ENCODE results near the gene CDK9. TPM values are rescaled to one million over a fixed set of nuclear protein-coding genes. Genes with fewer than 3 reads are reported as not detected.

The CDK9 gene
- total RNA-seq, 6 donors from 2014 or later: 69.8 to 168 (median 106) TPM

DNA sequence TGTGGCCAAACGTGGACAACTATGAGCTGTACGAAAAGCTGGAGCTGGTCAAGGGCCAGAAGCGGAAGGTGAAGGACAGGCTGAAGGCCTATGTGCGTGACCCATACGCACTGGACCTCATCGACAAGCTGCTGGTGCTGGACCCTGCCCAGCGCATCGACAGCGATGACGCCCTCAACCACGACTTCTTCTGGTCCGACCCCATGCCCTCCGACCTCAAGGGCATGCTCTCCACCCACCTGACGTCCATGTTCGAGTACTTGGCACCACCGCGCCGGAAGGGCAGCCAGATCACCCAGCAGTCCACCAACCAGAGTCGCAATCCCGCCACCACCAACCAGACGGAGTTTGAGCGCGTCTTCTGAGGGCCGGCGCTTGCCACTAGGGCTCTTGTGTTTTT, 3.3 kb downstream of the CDK9 start:
- Histone ChIP-seq H3K36me3 (peaks cover 39 to 71% (median 60%) of the 10 kb centered on the region in 4 donors), H3K27ac (peak overlapping the region in 1 of 4 donors; percentile 27), H3K4me3 (no peak overlapping the region), H3K27me3 (no peaks in the 10 kb centered on the region), H3K4me1 (peaks cover 28 to 59% (median 35%) of the 10 kb centered on the region in 4 donors), H3K9me3 (no peaks in the 10 kb centered on the region)
- DNase-seq (no peak), ATAC-seq (ENCODE audit: low FRiP score in 2 of 2) (no peak)
- 89 to 92% methylated on average over 19 to 25 of the region's 25 CpGs for WGBS, 2 donors
- TF ChIP-seq EP300 (IDR thresholded peaks at IDR 0.05): no peak
- TF ChIP-seq POLR2A (IDR thresholded peaks at IDR 0.05): no peak
- no peak for TF ChIP-seq POLR2AphosphoS5 (IDR thresholded peaks at IDR 0.05)
- TF ChIP-seq, protein P1, sequence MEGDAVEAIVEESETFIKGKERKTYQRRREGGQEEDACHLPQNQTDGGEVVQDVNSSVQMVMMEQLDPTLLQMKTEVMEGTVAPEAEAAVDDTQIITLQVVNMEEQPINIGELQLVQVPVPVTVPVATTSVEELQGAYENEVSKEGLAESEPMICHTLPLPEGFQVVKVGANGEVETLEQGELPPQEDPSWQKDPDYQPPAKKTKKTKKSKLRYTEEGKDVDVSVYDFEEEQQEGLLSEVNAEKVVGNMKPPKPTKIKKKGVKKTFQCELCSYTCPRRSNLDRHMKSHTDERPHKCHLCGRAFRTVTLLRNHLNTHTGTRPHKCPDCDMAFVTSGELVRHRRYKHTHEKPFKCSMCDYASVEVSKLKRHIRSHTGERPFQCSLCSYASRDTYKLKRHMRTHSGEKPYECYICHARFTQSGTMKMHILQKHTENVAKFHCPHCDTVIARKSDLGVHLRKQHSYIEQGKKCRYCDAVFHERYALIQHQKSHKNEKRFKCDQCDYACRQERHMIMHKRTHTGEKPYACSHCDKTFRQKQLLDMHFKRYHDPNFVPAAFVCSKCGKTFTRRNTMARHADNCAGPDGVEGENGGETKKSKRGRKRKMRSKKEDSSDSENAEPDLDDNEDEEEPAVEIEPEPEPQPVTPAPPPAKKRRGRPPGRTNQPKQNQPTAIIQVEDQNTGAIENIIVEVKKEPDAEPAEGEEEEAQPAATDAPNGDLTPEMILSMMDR (IDR thresholded peaks at IDR 0.05): no peak

DNA sequence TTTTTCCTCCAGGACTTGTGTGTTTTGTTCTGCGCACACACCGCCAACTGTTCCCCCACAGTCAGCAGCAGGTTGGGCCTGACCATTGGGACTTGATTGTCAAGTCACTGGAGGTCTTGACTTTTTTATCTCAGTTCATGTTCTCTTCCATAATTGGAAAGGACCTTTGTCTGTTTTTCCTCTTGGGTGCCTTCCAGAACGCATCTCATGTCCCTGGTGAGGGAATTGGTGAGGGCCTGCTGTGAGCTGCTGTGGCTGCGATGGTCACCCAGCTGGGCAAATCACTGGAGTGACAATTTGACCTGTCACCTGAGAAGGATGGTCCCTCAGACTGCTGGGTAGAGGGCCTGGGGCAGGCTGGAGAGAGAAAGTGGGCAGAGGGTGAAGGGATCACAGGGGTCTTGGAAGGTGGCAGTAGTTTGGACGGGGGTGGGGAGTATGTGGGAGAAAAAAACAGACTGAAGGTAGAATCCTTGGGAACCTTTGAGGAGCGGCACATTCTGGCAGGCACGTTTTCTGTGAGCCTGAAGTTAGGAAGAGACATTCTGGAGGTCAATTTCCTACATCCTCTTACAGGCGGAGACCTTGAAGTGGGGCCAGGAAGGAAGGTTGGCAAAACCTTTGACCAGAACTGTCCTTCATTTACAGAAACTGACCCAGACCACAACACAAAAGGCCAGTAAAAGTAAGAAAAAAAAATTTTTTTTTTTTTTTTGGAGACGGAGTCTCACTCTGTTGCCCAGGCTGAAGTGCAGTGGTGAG, 4.4 kb downstream of the CDK9 start:
- no peak for DNase-seq
- ATAC-seq (ENCODE audit: low FRiP score in 2 of 2): no peak
- no peak overlapping the region for H3K4me3 ChIP-seq
- peaks cover 39 to 77% (median 60%) of the 10 kb centered on the region in 4 donors for H3K36me3 ChIP-seq
- H3K27ac ChIP-seq: peak overlapping the region in 2 of 4 donors; percentile 27 to 31
- no peak for TF ChIP-seq EP300 (IDR thresholded peaks at IDR 0.05)
- TF ChIP-seq POLR2AphosphoS5 (IDR thresholded peaks at IDR 0.05): no peak
- TF ChIP-seq, protein P1 (IDR thresholded peaks at IDR 0.05): no peak
- TF ChIP-seq POLR2A (IDR thresholded peaks at IDR 0.05): no peak
- peaks cover 24 to 58% (median 37%) of the 10 kb centered on the region in 4 donors for H3K4me1 ChIP-seq
- 78 to 85% methylated on average over 9 of the region's 9 CpGs for WGBS, 2 donors
- no peaks in the 10 kb centered on the region for H3K27me3 ChIP-seq
- H3K9me3 ChIP-seq: no peaks in the 10 kb centered on the region

DNA sequence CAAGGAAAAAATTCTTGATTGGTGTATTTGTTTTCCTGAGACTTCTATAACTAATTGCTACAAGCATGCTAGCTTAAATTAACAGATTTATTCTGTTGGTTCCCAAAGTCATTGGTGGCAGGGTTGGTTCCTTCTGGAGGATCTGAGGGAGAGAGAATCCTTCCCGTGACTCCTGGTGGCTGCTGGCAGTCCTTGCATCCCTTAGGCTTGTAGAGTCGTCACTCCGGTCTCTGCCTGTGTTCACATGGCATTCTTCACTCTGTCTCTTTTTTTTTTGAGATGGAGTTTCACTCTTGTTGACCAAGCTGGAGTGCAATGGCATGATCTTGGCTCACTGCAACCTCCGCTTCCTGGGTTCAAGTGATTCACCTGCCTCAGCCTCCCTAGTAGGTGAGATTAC, 5.3 kb downstream of the CDK9 start:
- Histone ChIP-seq H3K36me3 (peaks cover 39 to 77% (median 60%) of the 10 kb centered on the region in 4 donors), H3K27ac (no peak overlapping the region), H3K27me3 (no peaks in the 10 kb centered on the region), H3K9me3 (no peaks in the 10 kb centered on the region), H3K4me3 (no peak overlapping the region), H3K4me1 (peaks cover 28 to 63% (median 43%) of the 10 kb centered on the region in 4 donors)
- WGBS, 2 donors: 84 to 88% methylated on average over 4 of the region's 4 CpGs
- no peak for TF ChIP-seq POLR2A (IDR thresholded peaks at IDR 0.05)
- TF ChIP-seq, protein P1 (IDR thresholded peaks at IDR 0.05): no peak
- TF ChIP-seq POLR2AphosphoS5 (IDR thresholded peaks at IDR 0.05): no peak
- TF ChIP-seq EP300 (IDR thresholded peaks at IDR 0.05): no peak
- no peak for ATAC-seq (ENCODE audit: low FRiP score in 2 of 2)
- DNase-seq: no peak

DNA sequence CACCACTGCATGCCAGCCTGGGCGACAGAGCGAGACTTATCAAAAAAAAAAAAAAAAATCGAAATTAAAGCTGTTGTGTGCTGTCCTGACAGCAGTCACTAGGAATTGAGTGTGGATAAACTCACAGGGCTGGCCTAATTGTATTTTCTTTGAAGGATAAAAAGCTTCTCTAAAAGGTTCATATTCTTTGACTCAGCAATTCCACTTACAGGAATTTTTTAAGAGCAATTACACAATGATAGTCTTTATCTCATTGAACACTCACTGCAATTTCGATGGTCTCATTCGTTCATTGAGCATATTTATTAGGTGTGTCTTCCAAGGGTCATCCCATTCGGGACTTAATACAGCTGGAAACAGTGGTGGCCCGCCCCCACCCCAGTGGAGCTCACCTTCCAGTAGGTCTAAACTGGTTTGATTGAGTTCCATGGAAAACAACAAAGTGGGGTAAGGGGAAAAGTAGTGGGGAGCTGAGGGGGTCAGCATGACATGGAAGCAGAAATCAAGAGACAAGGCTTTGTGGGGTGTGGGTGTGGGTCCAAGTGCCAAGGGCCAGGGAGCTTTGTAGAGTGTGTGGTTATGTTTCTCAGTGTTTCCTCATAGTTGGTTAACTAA, 6.7 kb downstream of the CDK9 start:
- WGBS, 2 donors: 68 to 75% methylated on average over 7 of the region's 7 CpGs
- Histone ChIP-seq H3K36me3 (peaks cover 36 to 68% (median 56%) of the 10 kb centered on the region in 4 donors), H3K4me1 (peaks cover 28 to 66% (median 44%) of the 10 kb centered on the region in 4 donors), H3K4me3 (no peak overlapping the region), H3K27ac (peak overlapping the region in 2 of 4 donors; percentile 44 to 60), H3K9me3 (no peaks in the 10 kb centered on the region), H3K27me3 (no peaks in the 10 kb centered on the region)
- no peak for ATAC-seq (ENCODE audit: low FRiP score in 2 of 2)
- no peak for TF ChIP-seq EP300 (IDR thresholded peaks at IDR 0.05)
- no peak for TF ChIP-seq POLR2A (IDR thresholded peaks at IDR 0.05)
- TF ChIP-seq POLR2AphosphoS5 (IDR thresholded peaks at IDR 0.05): no peak
- TF ChIP-seq, protein P1 (IDR thresholded peaks at IDR 0.05): no peak
- DNase-seq: no peak

All from upper lobe of left lung (tissue), 6 donors.